Measurements from ENCODE around the gene CDH6. TPM values are rescaled to one million over a fixed set of nuclear protein-coding genes. Genes with fewer than 3 reads are reported as not detected.

The CDH6 gene
- total RNA-seq, 1 donor from 2014 or later: 9.4 TPM

GRCh38 chr5:31232273-31232888, 38.9 kb downstream of the CDH6 start:
- no peaks in the 10 kb centered on the region for H3K27me3 ChIP-seq
- intact Hi-C loops (cut with DNase I): no loop called here
- ATAC-seq (peak; percentile 87), DNase-seq (no peak)
- H3K36me3 ChIP-seq: no peaks in the 10 kb centered on the region
- H3K4me1 ChIP-seq: no peaks in the 10 kb centered on the region
- TF ChIP-seq CTCF (IDR thresholded peaks at IDR 0.05): peak; percentile 73
- H3K27ac ChIP-seq: no peak overlapping the region
- no peaks in the 10 kb centered on the region for H3K9me3 ChIP-seq
- no peak overlapping the region for H3K4me3 ChIP-seq

GRCh38 chr5:31235381-31235780, 41.9 kb downstream of the CDH6 start:
- H3K4me1 ChIP-seq: no peaks in the 10 kb centered on the region
- H3K27ac ChIP-seq: no peak overlapping the region
- no peak for DNase-seq
- no peaks in the 10 kb centered on the region for H3K9me3 ChIP-seq
- H3K36me3 ChIP-seq: no peaks in the 10 kb centered on the region
- intact Hi-C loops (cut with DNase I): no loop called here
- TF ChIP-seq CTCF (IDR thresholded peaks at IDR 0.05): no peak
- H3K27me3 ChIP-seq: no peaks in the 10 kb centered on the region
- no peak for ATAC-seq
- no peak overlapping the region for H3K4me3 ChIP-seq

- Histone ChIP-seq H3K4me1 (no peaks in the 10 kb centered on the region), H3K9me3 (no peaks in the 10 kb centered on the region), H3K27ac (no peak overlapping the region), H3K27me3 (no peaks in the 10 kb centered on the region), H3K4me3 (no peak overlapping the region), H3K36me3 (no peaks in the 10 kb centered on the region)
- no peak for TF ChIP-seq CTCF (IDR thresholded peaks at IDR 0.05)
- intact Hi-C loops (cut with DNase I): no loop called here
- ATAC-seq: no peak
- DNase-seq: no peak
Measured at GRCh38 chr5:31236339-31236738, 42.9 kb downstream of the CDH6 start.

GRCh38 chr5:31237174-31237573, 43.7 kb downstream of the CDH6 start:
- no peak for TF ChIP-seq CTCF (IDR thresholded peaks at IDR 0.05)
- no peaks in the 10 kb centered on the region for H3K9me3 ChIP-seq
- H3K27ac ChIP-seq: no peak overlapping the region
- no peak overlapping the region for H3K4me3 ChIP-seq
- intact Hi-C loops (cut with DNase I): no loop called here
- ATAC-seq: no peak
- DNase-seq: no peak
- H3K27me3 ChIP-seq: no peaks in the 10 kb centered on the region
- H3K36me3 ChIP-seq: no peaks in the 10 kb centered on the region
- H3K4me1 ChIP-seq: no peaks in the 10 kb centered on the region

- no peak overlapping the region for H3K27ac ChIP-seq
- TF ChIP-seq CTCF (IDR thresholded peaks at IDR 0.05): no peak
- no peak for ATAC-seq
- intact Hi-C loops (cut with DNase I): no loop called here
- H3K4me1 ChIP-seq: no peaks in the 10 kb centered on the region
- H3K27me3 ChIP-seq: no peaks in the 10 kb centered on the region
- H3K36me3 ChIP-seq: no peaks in the 10 kb centered on the region
- no peak overlapping the region for H3K4me3 ChIP-seq
- DNase-seq: no peak
- H3K9me3 ChIP-seq: no peaks in the 10 kb centered on the region
Measured at GRCh38 chr5:31238497-31238896, 45.0 kb downstream of the CDH6 start.

- Histone ChIP-seq H3K4me3 (no peak overlapping the region), H3K9me3 (no peaks in the 10 kb centered on the region), H3K4me1 (no peaks in the 10 kb centered on the region), H3K36me3 (no peaks in the 10 kb centered on the region), H3K27ac (no peak overlapping the region), H3K27me3 (no peaks in the 10 kb centered on the region)
- no peak for DNase-seq
- no peak for ATAC-seq
- intact Hi-C loops (cut with DNase I): no loop called here
- no peak for TF ChIP-seq CTCF (IDR thresholded peaks at IDR 0.05)
Measured at GRCh38 chr5:31244921-31245320, 51.4 kb downstream of the CDH6 start.

Data from upper lobe of right lung (tissue), 1 donor.